Measurements from ENCODE around the gene TRMT10C.
"Not testable (repeated sequence)": the region's sequence is repeated elsewhere in the genome, so short reads cannot be mapped to it uniquely, and the experiment has no call there.

TRMT10C gene

DNA sequence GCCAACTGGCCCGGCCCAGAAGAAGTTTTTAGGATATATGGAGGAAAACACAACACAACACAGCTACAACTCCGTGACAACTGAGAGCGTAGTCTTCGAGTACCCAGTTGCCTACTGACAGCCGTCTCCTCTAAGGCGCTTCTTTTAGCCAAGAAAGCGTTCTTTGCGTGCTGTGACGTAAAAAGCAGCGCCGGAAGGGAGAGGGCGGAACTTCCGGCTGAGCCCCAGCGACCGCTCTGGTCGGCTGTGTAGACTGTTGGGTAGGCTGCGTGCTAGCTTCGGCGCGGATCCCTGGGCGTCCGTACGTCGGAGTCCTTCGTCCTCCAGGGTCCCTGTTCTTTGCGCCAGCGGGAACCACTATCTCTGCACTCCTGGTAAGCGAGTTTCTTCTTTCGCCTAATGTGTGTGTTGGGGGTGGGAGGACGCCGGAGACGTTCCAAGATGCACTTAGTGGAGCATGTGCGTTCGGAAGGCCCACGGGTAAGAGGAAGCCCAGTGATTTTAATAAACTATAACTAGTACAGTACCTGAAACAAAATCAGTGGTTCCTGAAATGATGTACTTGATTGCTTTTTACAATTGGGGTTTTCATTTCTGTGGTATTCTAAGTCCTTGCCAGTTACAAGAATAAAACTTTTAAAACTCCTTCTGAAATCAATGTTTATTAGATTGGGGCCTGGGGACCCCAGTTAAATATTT is at the start of gene TRMT10C:
Gene TRMT10C (plus strand): TSS at position 239 of the 699 bp plus-strand sequence. CDS start 2,914 bp downstream, outside the sequence.
- peak; percentile 72 to 83 for DNase-seq (ENCODE audit: low read depth in 1 of 2, low spot score in 1 of 2)

- peak in 1 of 2 donors; percentile 10 for DNase-seq (ENCODE audit: low read depth in 1 of 2, low spot score in 1 of 2)
Observed at GRCh38 chr3:101512396-101512645, 49.3 kb upstream of the TRMT10C start.

GRCh38 chr3:101512646-101513418 is 48.8 kb upstream of the TRMT10C start, which contains the start of gene SENP7:
Gene SENP7 (minus strand): TSS chr3:101513212. CDS start chr3:101513130, 82 bp downstream.
- peak; percentile 56 to 57 for DNase-seq (ENCODE audit: low read depth in 1 of 2, low spot score in 1 of 2)

DNA sequence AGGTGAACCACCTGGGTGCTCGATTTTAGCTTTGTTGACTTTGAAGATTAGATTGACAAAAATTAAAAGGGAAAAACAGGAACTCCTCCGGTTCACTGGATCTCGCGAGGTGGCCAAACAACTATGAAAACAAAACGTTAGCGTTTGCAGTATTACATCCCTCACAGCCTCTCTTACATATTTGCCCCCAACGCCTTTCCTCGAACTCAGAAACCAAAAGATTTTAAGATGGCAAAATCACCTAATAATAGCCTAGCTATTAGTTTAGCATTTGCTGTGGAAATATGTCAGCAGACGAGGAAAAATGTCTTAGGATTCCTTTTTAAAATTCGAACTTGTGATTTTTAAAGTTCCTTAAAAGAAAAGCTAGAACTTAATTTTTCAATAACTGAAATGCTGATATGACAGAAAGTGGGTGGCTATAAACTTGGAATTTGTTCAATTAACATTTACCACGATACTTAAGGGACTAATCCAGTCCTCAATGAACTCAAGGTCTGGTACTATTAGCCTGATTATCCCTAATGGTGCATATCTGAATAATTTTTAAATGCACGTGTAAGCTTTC is 48.2 kb upstream of the TRMT10C start:
- DNase-seq (ENCODE audit: low read depth in 1 of 2, low spot score in 1 of 2), result no peak

DNA sequence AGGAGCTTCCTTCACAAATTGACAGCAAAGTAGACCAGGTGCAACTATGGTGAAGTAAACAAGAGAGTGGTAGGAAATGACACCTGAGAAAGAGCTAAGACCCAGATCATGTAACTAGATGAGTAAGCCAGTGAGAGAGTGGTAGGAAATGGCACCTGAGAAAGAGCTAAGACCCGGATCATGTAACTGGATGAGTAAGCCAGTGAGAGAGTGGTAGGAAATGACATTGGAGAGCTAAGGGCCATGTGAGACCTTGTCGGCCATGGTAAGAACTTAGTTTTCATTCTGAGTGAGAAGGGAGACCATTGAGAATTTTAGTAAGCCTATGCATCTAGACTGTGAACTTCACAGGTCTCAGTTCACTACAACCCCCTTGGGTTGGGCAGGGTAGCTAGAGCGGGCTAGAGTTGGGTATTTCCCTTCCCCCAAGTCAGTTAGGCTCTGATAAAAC is 43.2 kb upstream of the TRMT10C start:
- peak in 1 of 2 donors; percentile 4 for DNase-seq (ENCODE audit: low read depth in 1 of 2, low spot score in 1 of 2)

DNA sequence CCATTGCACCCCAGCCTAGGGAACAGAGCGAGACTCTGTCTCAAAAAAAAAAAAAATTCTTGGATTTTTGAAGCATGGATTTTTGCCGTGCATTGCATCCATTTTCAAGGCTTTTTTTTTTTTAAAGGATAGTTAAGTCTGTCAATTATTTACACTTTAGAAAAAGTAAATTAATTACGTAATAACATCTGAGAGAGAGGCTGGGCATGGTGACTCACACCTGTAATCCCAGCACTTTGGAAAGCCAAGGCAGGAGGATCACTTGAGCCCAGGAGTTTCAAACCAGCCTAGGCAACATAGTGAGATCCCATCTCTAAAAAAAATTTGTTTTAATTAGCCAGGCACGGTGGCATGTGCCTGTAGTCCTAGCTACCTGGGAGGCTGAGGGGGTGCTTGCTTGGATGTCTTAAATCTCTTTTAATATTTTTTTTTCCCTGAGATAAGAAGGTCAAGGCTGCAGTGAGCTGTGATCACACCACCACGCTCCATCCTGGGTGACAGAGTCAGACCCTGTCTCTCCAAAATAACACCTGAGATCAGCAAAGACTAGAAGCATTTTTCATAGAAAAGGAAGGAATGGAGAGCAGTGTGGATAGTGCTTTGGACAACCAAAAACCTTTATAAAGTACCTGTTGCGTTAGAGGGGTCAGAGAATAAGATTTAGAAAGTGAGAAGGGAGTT is 41.8 kb upstream of the TRMT10C start:
- no peak for DNase-seq (ENCODE audit: low read depth in 1 of 2, low spot score in 1 of 2)

- DNase-seq (ENCODE audit: low read depth in 1 of 2, low spot score in 1 of 2), result no peak
Observed at GRCh38 chr3:101521211-101521701, 40.4 kb upstream of the TRMT10C start.

GRCh38 chr3:101527441-101527840 is 34.2 kb upstream of the TRMT10C start:
- DNase-seq (ENCODE audit: low read depth in 1 of 2, low spot score in 1 of 2), result no peak

DNA sequence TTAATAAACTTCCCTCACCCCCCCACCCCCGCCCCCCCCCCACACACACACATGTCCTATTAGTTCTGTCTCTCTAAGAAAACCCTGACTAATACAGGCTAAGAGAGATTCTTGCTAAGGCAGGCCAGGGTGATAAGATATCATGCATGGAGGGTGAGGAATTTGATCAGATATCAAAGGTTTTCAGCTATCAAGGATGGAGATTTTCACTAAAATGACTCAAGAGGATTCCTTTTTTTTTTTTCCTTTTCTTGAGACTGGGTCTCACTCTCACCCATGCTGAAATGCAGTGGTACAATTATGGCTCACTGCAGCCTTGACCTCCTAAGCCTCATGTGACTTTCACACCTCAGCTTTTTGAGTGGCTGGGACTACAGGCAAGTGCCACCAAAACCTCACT is 33.8 kb upstream of the TRMT10C start:
- no peak for DNase-seq (ENCODE audit: low read depth in 1 of 2, low spot score in 1 of 2)

DNA sequence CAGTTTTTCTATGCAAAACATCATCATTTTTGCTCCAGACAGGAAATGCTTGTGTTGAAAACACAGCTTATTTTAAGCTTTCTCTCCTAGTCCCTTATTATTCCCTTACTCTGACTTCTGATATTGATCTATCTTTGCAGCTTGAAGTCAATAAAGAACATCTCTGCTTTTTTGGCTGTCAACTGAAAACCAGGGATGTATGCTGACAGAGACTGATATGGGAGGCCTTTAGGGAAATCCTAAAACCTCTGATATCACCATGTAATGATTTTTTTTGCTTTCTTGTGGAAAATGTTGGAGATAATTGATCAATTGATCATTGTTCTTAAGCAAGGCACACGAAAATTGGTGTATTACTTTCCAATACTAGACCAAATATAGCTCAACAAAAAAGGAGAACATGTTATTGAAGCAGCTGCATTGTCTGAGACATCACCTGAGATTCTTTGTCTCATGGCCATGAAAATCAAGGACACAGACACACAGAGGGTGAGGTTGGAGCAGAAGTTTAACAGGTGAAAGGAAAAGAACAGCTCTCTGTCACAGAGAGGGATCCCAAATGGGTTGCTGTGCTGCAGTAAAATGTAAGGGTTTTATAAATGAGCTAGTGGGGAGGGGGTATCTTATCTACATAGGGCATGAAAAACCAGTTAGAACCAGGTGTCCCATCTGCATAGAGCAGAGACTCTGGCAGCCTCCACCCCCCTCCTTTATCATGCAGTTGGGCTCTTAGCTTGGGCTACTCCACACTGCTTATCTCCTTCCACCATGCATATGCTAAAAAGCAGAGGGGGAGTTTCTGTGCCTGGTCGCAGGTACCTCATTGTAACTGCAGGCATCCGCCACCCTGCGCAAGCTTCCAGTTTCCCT is 31.6 kb upstream of the TRMT10C start:
- no peak for DNase-seq (ENCODE audit: low read depth in 1 of 2, low spot score in 1 of 2)

GRCh38 chr3:101530686-101531047 is 31.0 kb upstream of the TRMT10C start:
- no peak for DNase-seq (ENCODE audit: low read depth in 1 of 2, low spot score in 1 of 2)

DNA sequence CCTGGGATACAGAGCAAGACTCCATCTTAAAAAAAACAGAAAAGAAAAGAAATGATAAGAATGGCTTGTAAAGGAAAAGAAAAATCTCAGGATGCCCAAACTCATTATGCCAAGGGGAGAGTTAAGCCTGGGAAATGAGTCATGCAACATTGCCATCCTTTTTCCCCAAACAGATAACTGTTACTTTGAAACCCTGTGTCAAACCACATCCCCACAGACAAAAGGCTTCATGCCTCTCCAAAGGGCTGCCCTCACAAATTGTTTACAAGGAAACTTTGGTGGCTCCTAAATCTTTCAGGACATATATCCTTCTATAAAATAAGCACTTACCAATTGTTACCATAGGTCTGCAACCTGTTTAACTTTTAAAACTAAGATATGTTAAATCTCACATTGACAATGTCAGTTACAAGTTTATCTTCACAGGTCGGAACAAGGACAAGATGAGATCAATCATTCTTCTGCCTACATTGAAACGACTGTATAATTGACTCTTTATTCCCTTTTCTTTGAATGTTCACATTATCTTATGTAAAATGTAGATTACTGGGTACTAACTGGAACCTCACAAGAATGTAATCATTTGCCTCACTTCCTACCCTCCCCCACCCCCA is 30.1 kb upstream of the TRMT10C start:
- no peak for DNase-seq (ENCODE audit: low read depth in 1 of 2, low spot score in 1 of 2)

- no peak for DNase-seq (ENCODE audit: low read depth in 1 of 2, low spot score in 1 of 2)
Observed at GRCh38 chr3:101532783-101533602, 28.7 kb upstream of the TRMT10C start.

DNA sequence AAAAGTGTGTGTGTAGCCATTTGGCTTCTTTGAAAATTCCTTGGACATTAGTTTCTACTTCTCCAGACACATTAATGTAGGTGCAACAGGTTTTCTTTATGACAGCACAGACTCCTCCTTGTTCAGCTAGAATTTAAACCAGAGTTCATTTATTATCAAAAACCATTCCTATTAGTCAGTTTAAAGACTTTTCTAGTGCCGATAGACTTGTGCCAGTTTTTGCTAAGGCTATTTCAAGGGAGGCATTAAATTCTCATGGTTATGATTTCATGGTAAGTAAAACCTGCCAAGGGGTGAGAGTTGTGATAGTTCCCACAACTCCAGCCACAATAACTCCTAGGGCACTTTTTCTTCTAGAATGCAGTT is 28.1 kb upstream of the TRMT10C start:
- no peak for DNase-seq (ENCODE audit: low read depth in 1 of 2, low spot score in 1 of 2)

GRCh38 chr3:101535221-101535620 is 26.4 kb upstream of the TRMT10C start:
- DNase-seq (ENCODE audit: low read depth in 1 of 2, low spot score in 1 of 2), result no peak

DNA sequence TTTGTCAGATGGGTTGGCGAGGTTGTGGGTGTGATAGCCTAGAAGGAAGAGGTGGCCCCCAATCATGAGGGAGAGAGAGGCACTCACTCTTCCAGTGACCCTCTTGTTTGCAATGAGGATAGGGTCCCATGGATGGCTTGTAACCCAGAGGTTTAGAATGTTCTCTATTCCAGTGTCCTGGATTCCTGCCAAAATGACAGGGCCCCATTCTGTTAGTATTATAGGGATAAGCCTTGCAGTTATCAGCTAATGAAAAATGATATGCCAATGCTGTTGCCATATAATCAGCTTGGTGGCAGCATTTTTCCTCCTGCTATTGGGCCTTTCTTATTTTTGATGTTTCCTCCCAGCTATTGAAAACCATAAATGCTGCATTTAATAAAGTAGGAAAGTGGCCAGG is 25.4 kb upstream of the TRMT10C start:
- no peak for DNase-seq (ENCODE audit: low read depth in 1 of 2, low spot score in 1 of 2)

GRCh38 chr3:101536955-101537354 is 24.7 kb upstream of the TRMT10C start:
- DNase-seq (ENCODE audit: low read depth in 1 of 2, low spot score in 1 of 2), result not testable (repeated sequence)

DNA sequence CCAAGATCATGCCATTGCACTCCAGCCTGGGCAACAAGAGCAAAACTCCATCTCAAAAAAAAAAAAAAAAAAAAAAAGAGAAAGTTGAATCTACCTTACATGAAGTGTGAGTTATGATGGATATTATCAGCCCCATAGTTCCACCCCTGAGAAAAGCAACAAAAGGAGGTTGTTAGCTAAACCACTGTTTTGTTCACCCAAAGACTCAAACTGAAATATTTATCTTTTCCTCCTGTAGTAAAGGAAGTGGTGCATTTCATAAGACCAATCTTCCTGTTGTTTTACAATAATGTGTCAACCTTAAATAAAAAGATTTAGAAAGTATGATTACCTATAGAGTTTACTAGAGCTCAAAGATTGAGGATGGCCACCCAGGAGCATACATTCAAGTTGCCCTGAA is 18.7 kb upstream of the TRMT10C start:
- no peak for DNase-seq (ENCODE audit: low read depth in 1 of 2, low spot score in 1 of 2)

GRCh38 chr3:101544161-101544850 is 17.4 kb upstream of the TRMT10C start:
- no peak for DNase-seq (ENCODE audit: low read depth in 1 of 2, low spot score in 1 of 2)

Measured in stimulated activated CD4-positive, alpha-beta T cell treated with anti-CD3 and anti-CD28 coated beads, Interleukin-15, amount 100 ng/mL, for 1 hour (primary cell).